Measurements from ENCODE around the gene EEF1G. TPM values are rescaled to one million over a fixed set of nuclear protein-coding genes. Genes with fewer than 3 reads are reported as not detected.

Gene EEF1G
- total and polyA plus RNA-seq, 9 of the 15 experiments (the other 6 are each of a cell fraction or from before 2014, with no cell fraction given): 985 to 2,349 (median 2,035) TPM

DNA sequence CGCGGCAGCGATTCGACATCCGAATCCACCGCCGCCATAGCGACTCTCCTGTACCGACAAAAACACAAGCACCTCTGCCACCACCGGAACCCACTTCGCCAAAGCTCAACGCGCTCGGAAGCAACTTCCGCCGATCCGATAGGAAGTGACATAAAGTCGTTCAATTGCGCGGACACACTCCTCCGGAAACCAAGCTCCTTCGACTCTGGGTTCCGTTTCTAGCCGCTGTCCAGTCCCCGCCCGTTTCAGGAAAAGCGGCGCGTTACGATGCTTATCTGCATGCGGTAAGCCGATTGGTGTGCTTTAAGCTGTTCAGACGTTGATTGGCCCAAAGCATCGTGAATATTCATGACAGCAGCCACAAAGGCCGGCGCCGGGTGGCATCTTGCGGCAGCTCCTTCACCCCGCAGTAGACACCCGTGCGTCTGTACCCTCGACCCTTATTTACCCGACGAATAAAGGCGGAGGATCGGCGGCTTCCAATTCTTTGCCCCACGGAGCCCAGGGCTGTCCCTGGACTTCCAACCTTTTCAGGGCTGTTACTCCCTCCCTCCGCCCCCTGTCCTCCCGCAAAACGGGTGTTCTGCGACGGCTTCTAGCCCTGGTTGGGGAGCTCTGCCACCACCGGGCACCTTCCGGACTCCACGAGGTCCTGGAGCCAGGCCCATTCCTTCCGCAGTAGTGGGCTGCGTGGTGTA is 17.9 kb upstream of the EEF1G start, which contains the start of gene TUT1 (continued):
- TF ChIP-seq ZBTB9 (CRISPR knock-in tag; IDR thresholded peaks at IDR 0.05): no peak
- peak; percentile 96 for TF ChIP-seq C11orf30 (IDR thresholded peaks at IDR 0.05; ENCODE audit: low read depth)
- no peak for TF ChIP-seq FOXO4 (CRISPR knock-in tag; IDR thresholded peaks at IDR 0.05)
- TF ChIP-seq SMARCA5 (IDR thresholded peaks at IDR 0.05): no peak
- no peak for TF ChIP-seq ELK3 (CRISPR knock-in tag; IDR thresholded peaks at IDR 0.05)
- peak; percentile 100 for TF ChIP-seq CREM (IDR thresholded peaks at IDR 0.05; ENCODE audit: low read depth)
- TF ChIP-seq SRSF9 (IDR thresholded peaks at IDR 0.05; ENCODE audit: borderline replicate concordance, low read depth, low read length): no peak

All from K562 (cell line).